ELR (cell line): ENCODE measurements around the gene HBS1L.
A peak's percentile ranks its signal among the peaks of the same experiment; 100 is the strongest.

Source experiments
- DNase-seq: peaks from one replicate; pipeline ENCODE4 v3.0.0-alpha.2; 2015; ENCODE audit warnings: low read depth

Gene HBS1L

GRCh38 chr6:134949927-134950326 is 104.7 kb downstream of the HBS1L start, which contains the start of gene ALDH8A1:
Gene ALDH8A1, minus strand, starts transcription at chr6:134950101. Its CDS starts 48 bp downstream, at chr6:134950053.
- DNase-seq = no peak

- no peak for DNase-seq
These were observed 105.9 kb downstream of the HBS1L start for GRCh38 chr6:134948691-134949090.

- DNase-seq = no peak
These were observed 106.5 kb downstream of the HBS1L start for GRCh38 chr6:134948142-134948541.

GRCh38 chr6:134945045-134945444 is 109.6 kb downstream of the HBS1L start:
- DNase-seq = no peak

GRCh38 chr6:134943522-134944111 is 111.0 kb downstream of the HBS1L start:
- DNase-seq = no peak

- peak; percentile 39 for DNase-seq
These were observed 115.7 kb downstream of the HBS1L start for GRCh38 chr6:134938896-134939295.

GRCh38 chr6:134937426-134937825 is 117.2 kb downstream of the HBS1L start:
- peak; percentile 55 for DNase-seq

- peak; percentile 84 for DNase-seq
These were observed 117.7 kb downstream of the HBS1L start for GRCh38 chr6:134936931-134937330.

- DNase-seq = no peak
These were observed 118.1 kb downstream of the HBS1L start for GRCh38 chr6:134936476-134936875.

GRCh38 chr6:134934793-134935485 is 119.7 kb downstream of the HBS1L start:
- DNase-seq = peak; percentile 66

- DNase-seq = no peak
These were observed 121.8 kb downstream of the HBS1L start for GRCh38 chr6:134932535-134933470.

- DNase-seq = no peak
These were observed 122.5 kb downstream of the HBS1L start for GRCh38 chr6:134932098-134932497.

- no peak for DNase-seq
These were observed 124.2 kb downstream of the HBS1L start for GRCh38 chr6:134930463-134930862.

- no peak for DNase-seq
These were observed 126.3 kb downstream of the HBS1L start for GRCh38 chr6:134928151-134928900.

- peak; percentile 74 for DNase-seq
These were observed 128.8 kb downstream of the HBS1L start for GRCh38 chr6:134925800-134926199.

- no peak for DNase-seq
These were observed 132.8 kb downstream of the HBS1L start for GRCh38 chr6:134921721-134922261.

GRCh38 chr6:134921276-134921675 is 133.3 kb downstream of the HBS1L start:
- DNase-seq = no peak

- peak; percentile 24 for DNase-seq
These were observed 134.2 kb downstream of the HBS1L start for GRCh38 chr6:134920422-134920821.

GRCh38 chr6:134918418-134918961 is 136.1 kb downstream of the HBS1L start:
- DNase-seq = no peak

- DNase-seq = peak; percentile 91
These were observed 143.1 kb downstream of the HBS1L start for GRCh38 chr6:134911547-134911946.

- DNase-seq = no peak
These were observed 144.1 kb downstream of the HBS1L start for GRCh38 chr6:134910593-134910935.
